SK-N-SH (cell line): ENCODE results near the gene RBM19. TPM values are rescaled to one million over a fixed set of nuclear protein-coding genes. Genes with fewer than 3 reads are reported as not detected.

Source experiments
- CTCF ChIA-PET: fragments of 300-600, 350-600 bp; formaldehyde crosslinking; extraction: SDS; loops from one replicate; lab custom pipeline; 2021; lab: Yijun Ruan, JAX
- POLR2A ChIA-PET: fragments of 350-600 bp; sonication (Branson Sonifier 250); formaldehyde crosslinking; extraction: SDS; loops from one replicate; lab custom pipeline; 2020; ENCODE audit warnings: antibody characterized with exemption, inconsistent platforms; lab: Yijun Ruan, JAX
- DNase-seq: peaks from one replicate; pipeline ENCODE4 v3.0.0; 2012
- H2AFZ ChIP-seq: fragments of 200-600 bp; sonication (generic); 2 replicates; pipeline ENCODE4 v1.8.1; 2016; ENCODE audit warnings: antibody characterized with exemption, mild to moderate bottlenecking, low read depth
- H3F3A ChIP-seq: fragments of 200-600 bp; sonication (generic); replicated peaks from 2 replicates; pipeline ENCODE3; 2016; ENCODE audit warnings: antibody characterized with exemption, mild to moderate bottlenecking; ENCODE audit not compliant: insufficient read depth
- H3K27ac ChIP-seq, 2 experiments: fragments of 200-500 bp in 1 of 2; fragments of 200-600 bp in 1 of 2; sonication (Bioruptor generic) in 1 of 2; sonication (generic), shearing (Covaris generic) in 1 of 2; 2 replicates each; pipeline versions ENCODE4 v1.5.1 to v1.6.1; 2014 to 2016; ENCODE audit warnings: low read depth in 2 of 2, inconsistent platforms in 1 of 2, low read length in 1 of 2, mild to moderate bottlenecking in 1 of 2, mixed read lengths in 1 of 2
- H3K27me3 ChIP-seq: fragments of 200-600 bp; sonication (generic), shearing (Covaris generic); 2 replicates; pipeline ENCODE4 v1.6.1; 2016; ENCODE audit warnings: mixed run types; ENCODE audit not compliant: insufficient read depth
- H3K36me3 ChIP-seq, 2 experiments: fragments of 200-500 bp in 1 of 2; fragments of 200-600 bp in 1 of 2; sonication (Bioruptor generic) in 1 of 2; sonication (generic) in 1 of 2; replicated peaks in 1 of 2; 2 replicates each; pipeline versions ENCODE3 to v1.5.1; 2014 to 2016; ENCODE audit warnings: low read length in 1 of 2, mild to moderate bottlenecking in 1 of 2; ENCODE audit not compliant: insufficient read depth in 2 of 2, control insufficient read depth in 1 of 2
- H3K4me1 ChIP-seq, 2 experiments: fragments of 200-500 bp in 1 of 2; fragments of 200-600 bp in 1 of 2; sonication (Bioruptor generic) in 1 of 2; sonication (generic), shearing (Covaris generic) in 1 of 2; 2 replicates each; pipeline versions ENCODE4 v1.5.1 to v1.6.1; 2014 to 2016; ENCODE audit warnings: low read depth in 1 of 2, low read length in 1 of 2, mixed run types in 1 of 2; ENCODE audit not compliant: insufficient read depth in 2 of 2, control insufficient read depth in 1 of 2
- H3K4me2 ChIP-seq: fragments of 200-600 bp; sonication (generic), shearing (Covaris generic); 2 replicates; pipeline ENCODE4 v1.6.1; 2017; ENCODE audit warnings: mixed run types
- H3K4me3 ChIP-seq, 2 experiments: fragments of 200-500 bp in 1 of 2; fragments of 200-600 bp in 1 of 2; sonication (Bioruptor generic) in 1 of 2; sonication (generic), shearing (Covaris generic) in 1 of 2; 2 replicates each; pipeline versions ENCODE4 v1.5.1 to v1.8.1; 2014 to 2016; ENCODE audit warnings: low read depth in 2 of 2, inconsistent platforms in 1 of 2, low read length in 1 of 2, mild to moderate bottlenecking in 1 of 2, mixed read lengths in 1 of 2, moderate library complexity in 1 of 2
- H3K79me2 ChIP-seq: fragments of 200-600 bp; sonication (generic); 2 replicates; pipeline ENCODE4 v1.8.1; 2017; ENCODE audit warnings: mild to moderate bottlenecking; ENCODE audit not compliant: insufficient read depth
- H3K9ac ChIP-seq: fragments of 200-600 bp; sonication (generic); 2 replicates; pipeline ENCODE4 v1.6.1; 2017; ENCODE audit warnings: mixed run types
- H3K9me2 ChIP-seq: fragments of 200-600 bp; sonication (generic); 2 replicates; pipeline ENCODE4 v1.6.1; 2017; ENCODE audit warnings: mixed run types
- H3K9me3 ChIP-seq: fragments of 200-600 bp; sonication (generic); 2 replicates; pipeline ENCODE4 v1.6.1; 2017; ENCODE audit warnings: mixed run types, mild to moderate bottlenecking, moderate library complexity
- H4K20me1 ChIP-seq: fragments of 200-600 bp; sonication (generic); 2 replicates; pipeline ENCODE4 v1.6.1; 2017; ENCODE audit warnings: mild to moderate bottlenecking, mixed run types; ENCODE audit not compliant: insufficient read depth
- CHD2 ChIP-seq: fragments of 150-350 bp; IDR thresholded peaks from 2 replicates; pipeline ENCODE4 v1.6.1; 2018; ENCODE audit warnings: low read length; ENCODE audit not compliant: partially characterized antibody
- ELF1 ChIP-seq: IDR thresholded peaks from 2 replicates; pipeline ENCODE4 v1.4.0; 2012
- FOXM1 ChIP-seq: IDR thresholded peaks from 2 replicates; pipeline ENCODE4 v1.4.0; 2012; ENCODE audit warnings: low read depth, mild to moderate bottlenecking
- GABPA ChIP-seq: IDR thresholded peaks from 2 replicates; pipeline ENCODE4 v1.4.0; 2012; ENCODE audit warnings: low read depth, mild to moderate bottlenecking
- GATA2 ChIP-seq: sonication (generic); formaldehyde crosslinking; IDR thresholded peaks from 2 replicates; pipeline ENCODE4 v1.5.0; 2020; ENCODE audit warnings: mild to moderate bottlenecking, missing genetic modification reagents
- MEF2A ChIP-seq: IDR thresholded peaks from 2 replicates; pipeline ENCODE4 v1.4.0; 2012; ENCODE audit warnings: low read depth, borderline replicate concordance
- POLR2AphosphoS5 ChIP-seq: IDR thresholded peaks from 2 replicates; pipeline ENCODE4 v1.6.1; 2012; ENCODE audit warnings: low read depth, low read length
- RAD21 ChIP-seq: IDR thresholded peaks from 2 replicates; pipeline ENCODE4 v1.6.1; 2012; ENCODE audit warnings: mild to moderate bottlenecking, low read length
- RCOR1 ChIP-seq: fragments of 150-350 bp; IDR thresholded peaks from 2 replicates; pipeline ENCODE4 v1.6.1; 2017; ENCODE audit warnings: antibody characterized with exemption, low read length
- RXRA ChIP-seq: IDR thresholded peaks from 2 replicates; pipeline ENCODE4 v1.4.0; 2012; ENCODE audit warnings: low read depth, mild to moderate bottlenecking, borderline replicate concordance
- SIN3A ChIP-seq: IDR thresholded peaks from 2 replicates; pipeline ENCODE4 v1.6.1; 2012; ENCODE audit warnings: low read depth, mild to moderate bottlenecking, low read length, moderate library complexity, borderline replicate concordance
- TCF12 ChIP-seq: IDR thresholded peaks from 2 replicates; pipeline ENCODE4 v1.4.0; 2012
- TEAD4 ChIP-seq: IDR thresholded peaks from 2 replicates; pipeline ENCODE4 v1.4.0; 2012; ENCODE audit warnings: mild to moderate bottlenecking, borderline replicate concordance; ENCODE audit not compliant: insufficient read depth
- YY1 ChIP-seq: IDR thresholded peaks from 2 replicates; pipeline ENCODE4 v1.4.0; 2012; ENCODE audit warnings: low read depth, mild to moderate bottlenecking
- whole genome bisulfite sequencing: methylation state at CpG from one replicate; pipeline ENCODE4 v1.1.6; 2017; ENCODE audit warnings: low lambda C conversion rate; 5-methylcytosine and 5-hydroxymethylcytosine counted together
- polyA plus RNA-seq, 3 experiments: library from polyadenylated mRNA; depleted of rRNA; stranded (reverse); fragments of >200 nt; gene quantifications; 2 replicates each; pipeline ENCODE4 v1.2.3, GENCODE V29; 2012
- TF ChIP-seq, protein P1 (sequence below): fragments of 200-600 bp; sonication (generic); IDR thresholded peaks from 2 replicates; pipeline ENCODE4 v1.6.1; 2017; ENCODE audit warnings: antibody characterized with exemption, mild to moderate bottlenecking, moderate library complexity
- TF ChIP-seq, protein P2 (sequence below): IDR thresholded peaks from 2 replicates; pipeline ENCODE4 v1.4.0; 2012; ENCODE audit warnings: low read depth
- TF ChIP-seq, protein P3 (sequence below): fragments of 150-350 bp; IDR thresholded peaks from 2 replicates; pipeline ENCODE4 v1.6.1; 2016; ENCODE audit warnings: mild to moderate bottlenecking, low read depth, low read length
- TF ChIP-seq, protein P4 (sequence below): IDR thresholded peaks from 2 replicates; pipeline ENCODE4; 2012

RBM19 gene
- polyA plus RNA-seq, 1 of the 3 experiments (the other 2 are of a cell fraction): 16.6 TPM

DNA sequence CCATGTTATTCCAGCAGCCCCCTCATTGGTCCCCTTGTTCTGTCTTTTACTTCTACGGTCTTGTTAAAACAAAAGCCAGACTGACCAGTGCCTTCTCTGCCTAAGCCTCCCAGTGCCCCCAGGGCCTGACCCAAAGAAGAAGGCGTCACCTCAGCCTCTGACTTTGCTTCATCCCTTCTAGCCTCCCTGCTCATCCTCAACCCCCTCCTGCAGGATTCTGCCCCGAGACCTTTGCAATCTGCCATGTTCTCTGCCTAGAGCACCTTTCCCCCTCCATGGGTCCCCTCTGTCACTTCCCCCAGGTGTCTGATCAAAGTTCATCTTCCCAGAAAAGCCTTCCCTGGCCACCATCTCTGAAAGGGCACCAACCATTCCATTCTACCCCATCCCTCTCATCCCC, 7.9 kb upstream of the RBM19 start:
- Histone ChIP-seq H3K79me2 (no peaks in the 10 kb centered on the region), H3K9me3 (no peaks in the 10 kb centered on the region), H3K27me3 (peaks cover 70% of the 10 kb centered on the region; the same call in 1 of the 2 replicates), H3K9ac (no peak overlapping the region), H2AFZ (no peak overlapping the region), H3K4me1 (no peaks in the 10 kb centered on the region), H3K36me3 (no peaks in the 10 kb centered on the region)
- DNase-seq: no peak
- CTCF ChIA-PET: no interaction called here
- TF ChIP-seq ELF1 (no peak), TEAD4 (no peak), RCOR1 (no peak), YY1 (no peak), POLR2AphosphoS5 (no peak), FOXM1 (no peak)
- TF ChIP-seq, protein P1, sequence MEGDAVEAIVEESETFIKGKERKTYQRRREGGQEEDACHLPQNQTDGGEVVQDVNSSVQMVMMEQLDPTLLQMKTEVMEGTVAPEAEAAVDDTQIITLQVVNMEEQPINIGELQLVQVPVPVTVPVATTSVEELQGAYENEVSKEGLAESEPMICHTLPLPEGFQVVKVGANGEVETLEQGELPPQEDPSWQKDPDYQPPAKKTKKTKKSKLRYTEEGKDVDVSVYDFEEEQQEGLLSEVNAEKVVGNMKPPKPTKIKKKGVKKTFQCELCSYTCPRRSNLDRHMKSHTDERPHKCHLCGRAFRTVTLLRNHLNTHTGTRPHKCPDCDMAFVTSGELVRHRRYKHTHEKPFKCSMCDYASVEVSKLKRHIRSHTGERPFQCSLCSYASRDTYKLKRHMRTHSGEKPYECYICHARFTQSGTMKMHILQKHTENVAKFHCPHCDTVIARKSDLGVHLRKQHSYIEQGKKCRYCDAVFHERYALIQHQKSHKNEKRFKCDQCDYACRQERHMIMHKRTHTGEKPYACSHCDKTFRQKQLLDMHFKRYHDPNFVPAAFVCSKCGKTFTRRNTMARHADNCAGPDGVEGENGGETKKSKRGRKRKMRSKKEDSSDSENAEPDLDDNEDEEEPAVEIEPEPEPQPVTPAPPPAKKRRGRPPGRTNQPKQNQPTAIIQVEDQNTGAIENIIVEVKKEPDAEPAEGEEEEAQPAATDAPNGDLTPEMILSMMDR: no peak
- TF ChIP-seq, protein P2, sequence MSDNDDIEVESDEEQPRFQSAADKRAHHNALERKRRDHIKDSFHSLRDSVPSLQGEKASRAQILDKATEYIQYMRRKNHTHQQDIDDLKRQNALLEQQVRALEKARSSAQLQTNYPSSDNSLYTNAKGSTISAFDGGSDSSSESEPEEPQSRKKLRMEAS: no peak
- TF ChIP-seq, all 33 proteins: peak for 0
- no peak overlapping the region for H3K4me2 ChIP-seq
- H4K20me1 ChIP-seq: no peaks in the 10 kb centered on the region
- no peaks in the 10 kb centered on the region for H3F3A ChIP-seq
- no peaks in the 10 kb centered on the region for H3K9me2 ChIP-seq
- no peak overlapping the region for H3K4me3 ChIP-seq
- POLR2A ChIA-PET: no interaction called here
- no peak overlapping the region for H3K27ac ChIP-seq
- WGBS: 8% methylated on average over 3 of the region's 3 CpGs

DNA sequence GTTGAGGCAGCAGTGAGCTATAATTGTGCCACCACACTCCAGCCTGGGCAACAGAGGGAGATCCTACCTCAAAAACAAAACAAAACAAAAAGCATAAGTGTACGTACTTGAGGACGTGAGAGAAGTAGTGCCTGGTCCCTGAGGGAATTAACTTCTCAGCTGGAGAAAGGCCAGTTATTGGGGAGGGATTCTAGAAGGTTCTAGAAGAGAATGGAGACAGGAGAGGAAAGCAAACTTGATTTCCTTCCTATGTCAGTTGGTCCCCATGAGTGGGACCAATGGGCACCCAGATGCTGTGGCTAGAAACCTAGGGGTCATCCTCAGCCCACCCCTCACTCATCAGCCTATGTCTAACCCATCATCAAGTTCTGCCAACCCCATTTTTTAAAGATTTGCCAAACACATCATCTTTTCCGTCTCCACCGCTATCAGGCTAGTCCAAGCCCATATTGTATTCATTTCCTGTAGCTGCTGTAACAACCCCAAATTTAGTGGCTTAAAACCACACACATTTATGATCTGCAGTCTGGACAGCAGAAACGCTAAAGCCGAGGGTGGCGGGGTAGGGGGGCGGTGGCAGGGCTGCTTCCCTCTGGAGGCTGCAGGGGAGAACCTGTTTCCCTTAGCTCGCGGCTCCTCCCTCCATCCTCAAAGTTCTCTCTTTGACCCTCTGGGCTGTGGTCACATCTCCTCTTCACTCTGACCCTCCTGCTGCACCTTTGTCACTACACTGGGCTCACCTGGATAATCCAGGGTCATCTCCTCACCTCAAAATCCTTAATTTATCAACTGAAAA, 7.2 kb upstream of the RBM19 start:
- no peaks in the 10 kb centered on the region for H3F3A ChIP-seq
- WGBS: 34% methylated on average over 10 of the region's 10 CpGs
- no peaks in the 10 kb centered on the region for H3K79me2 ChIP-seq
- TF ChIP-seq MEF2A: no peak
- TF ChIP-seq RXRA: no peak
- no peak for TF ChIP-seq POLR2AphosphoS5
- no peak for TF ChIP-seq TCF12
- no peak for TF ChIP-seq SIN3A
- TF ChIP-seq RAD21: no peak
- no peak for TF ChIP-seq CHD2
- no peak for TF ChIP-seq ELF1
- TF ChIP-seq, protein P3, sequence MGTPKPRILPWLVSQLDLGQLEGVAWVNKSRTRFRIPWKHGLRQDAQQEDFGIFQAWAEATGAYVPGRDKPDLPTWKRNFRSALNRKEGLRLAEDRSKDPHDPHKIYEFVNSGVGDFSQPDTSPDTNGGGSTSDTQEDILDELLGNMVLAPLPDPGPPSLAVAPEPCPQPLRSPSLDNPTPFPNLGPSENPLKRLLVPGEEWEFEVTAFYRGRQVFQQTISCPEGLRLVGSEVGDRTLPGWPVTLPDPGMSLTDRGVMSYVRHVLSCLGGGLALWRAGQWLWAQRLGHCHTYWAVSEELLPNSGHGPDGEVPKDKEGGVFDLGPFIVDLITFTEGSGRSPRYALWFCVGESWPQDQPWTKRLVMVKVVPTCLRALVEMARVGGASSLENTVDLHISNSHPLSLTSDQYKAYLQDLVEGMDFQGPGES: no peak
- no peak for TF ChIP-seq YY1
- no peak for TF ChIP-seq GATA2 (CRISPR knock-in tag)
- TF ChIP-seq, protein P4, sequence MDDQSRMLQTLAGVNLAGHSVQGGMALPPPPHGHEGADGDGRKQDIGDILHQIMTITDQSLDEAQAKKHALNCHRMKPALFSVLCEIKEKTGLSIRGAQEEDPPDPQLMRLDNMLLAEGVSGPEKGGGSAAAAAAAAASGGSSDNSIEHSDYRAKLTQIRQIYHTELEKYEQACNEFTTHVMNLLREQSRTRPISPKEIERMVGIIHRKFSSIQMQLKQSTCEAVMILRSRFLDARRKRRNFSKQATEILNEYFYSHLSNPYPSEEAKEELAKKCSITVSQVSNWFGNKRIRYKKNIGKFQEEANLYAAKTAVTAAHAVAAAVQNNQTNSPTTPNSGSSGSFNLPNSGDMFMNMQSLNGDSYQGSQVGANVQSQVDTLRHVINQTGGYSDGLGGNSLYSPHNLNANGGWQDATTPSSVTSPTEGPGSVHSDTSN: no peak
- no peak for TF ChIP-seq GABPA
- DNase-seq: no peak
- no peak overlapping the region for H3K4me3 ChIP-seq
- H2AFZ ChIP-seq: no peak overlapping the region
- H3K27me3 ChIP-seq: peaks cover 70% of the 10 kb centered on the region; the same call in 1 of the 2 replicates
- H3K9me2 ChIP-seq: no peaks in the 10 kb centered on the region
- no peak overlapping the region for H3K9ac ChIP-seq
- no peak overlapping the region for H3K27ac ChIP-seq
- no peak overlapping the region for H3K4me2 ChIP-seq
- H3K4me1 ChIP-seq: no peaks in the 10 kb centered on the region
- CTCF ChIA-PET: interaction anchor here (0.8 kb wide), 1 partner anchor 535 kb away, joined by 3 read pairs; no protein-coding TSS in a partner anchor
- POLR2A ChIA-PET: no interaction called here
- H3K9me3 ChIP-seq: no peaks in the 10 kb centered on the region
- H4K20me1 ChIP-seq: no peaks in the 10 kb centered on the region
- H3K36me3 ChIP-seq: no peaks in the 10 kb centered on the region
